Activated T-helper 2 cell treated with anti-CD3 and anti-CD28 coated beads, Interferon-gamma antibody, Interleukin-2, Interleukin-4, amounts not matched to agents 10 μg/mL and 5 μg/mL and 100 μg/mL, durations not matched to agents 14 hours and 24 hours and 36 hours (primary cell): ENCODE measurements around the gene RPTN. TPM values are rescaled to one million over a fixed set of nuclear protein-coding genes. Genes with fewer than 3 reads are reported as not detected.

Source experiments
- DNase-seq: peaks from one replicate; pipeline ENCODE4 v3.0.0; 2021; ENCODE audit warnings: low spot score
- H3K27ac Mint-ChIP-seq: one replicate; pipeline ENCODE4 v1.8.0; 2021; ENCODE audit warnings: mixed read lengths
- H3K27me3 Mint-ChIP-seq: one replicate; pipeline ENCODE4 v1.8.0; 2021; ENCODE audit warnings: low read depth, mixed read lengths
- H3K36me3 Mint-ChIP-seq: one replicate; pipeline ENCODE4 v1.8.0; 2021; ENCODE audit warnings: low read depth, mixed read lengths
- H3K4me1 Mint-ChIP-seq: one replicate; pipeline ENCODE4 v1.8.0; 2021; ENCODE audit warnings: low read depth, mixed read lengths
- H3K4me3 Mint-ChIP-seq: one replicate; pipeline ENCODE4 v1.8.0; 2021; ENCODE audit warnings: low read depth, mild to moderate bottlenecking, moderate library complexity, mixed read lengths
- H3K9me3 Mint-ChIP-seq: one replicate; pipeline ENCODE4 v1.8.0; 2021; ENCODE audit warnings: mixed read lengths
- intact Hi-C: fragments of 100-400 bp; cut with micrococcal nuclease; formaldehyde crosslinking; loops from one replicate; pipeline ENCODE4 v1.15.1; 2023
- total RNA-seq: library from RNA; stranded (reverse); gene quantifications from 2 replicates; pipeline ENCODE4 v1.2.3, GENCODE V29; 2022

Gene RPTN
- total RNA-seq, 1 donor from 2014 or later, result not detected

DNA sequence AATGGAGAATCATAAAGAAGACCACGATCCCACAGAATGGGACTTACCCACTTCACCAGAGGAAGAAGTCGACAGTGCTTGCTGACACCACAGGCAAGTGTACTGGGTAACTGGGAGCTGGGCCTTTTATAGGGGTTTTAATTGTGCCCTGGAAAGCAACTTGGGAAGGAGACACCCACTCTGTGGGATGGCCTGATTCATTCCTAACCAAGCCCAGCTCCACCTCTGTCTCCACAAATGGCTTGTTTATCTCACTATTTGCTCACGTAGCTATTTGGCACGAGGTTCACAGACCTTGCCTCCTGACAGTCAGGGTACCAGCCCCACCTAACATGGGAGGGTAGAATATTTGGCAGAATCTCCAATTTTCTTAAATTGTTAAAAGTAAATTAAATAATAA is 43.7 kb downstream of the RPTN start, which contains the start of gene TCHH:
TCHH (minus strand) TSS at position 101 of the 400 bp plus-strand sequence. CDS start 1,364 bp downstream, outside the sequence.
- Mint-ChIP-seq H3K4me1 (no peaks in the 10 kb centered on the region), H3K4me3 (no peak within 1 kb of the TSS), H3K27ac (no peak within 1 kb of the TSS), H3K9me3 (no peaks in the 10 kb centered on the region), H3K27me3 (peaks cover 39% of the 10 kb centered on the region), H3K36me3 (no peaks in the 10 kb centered on the region)
- intact Hi-C loops, result no loop called here
- no peak for DNase-seq

DNA sequence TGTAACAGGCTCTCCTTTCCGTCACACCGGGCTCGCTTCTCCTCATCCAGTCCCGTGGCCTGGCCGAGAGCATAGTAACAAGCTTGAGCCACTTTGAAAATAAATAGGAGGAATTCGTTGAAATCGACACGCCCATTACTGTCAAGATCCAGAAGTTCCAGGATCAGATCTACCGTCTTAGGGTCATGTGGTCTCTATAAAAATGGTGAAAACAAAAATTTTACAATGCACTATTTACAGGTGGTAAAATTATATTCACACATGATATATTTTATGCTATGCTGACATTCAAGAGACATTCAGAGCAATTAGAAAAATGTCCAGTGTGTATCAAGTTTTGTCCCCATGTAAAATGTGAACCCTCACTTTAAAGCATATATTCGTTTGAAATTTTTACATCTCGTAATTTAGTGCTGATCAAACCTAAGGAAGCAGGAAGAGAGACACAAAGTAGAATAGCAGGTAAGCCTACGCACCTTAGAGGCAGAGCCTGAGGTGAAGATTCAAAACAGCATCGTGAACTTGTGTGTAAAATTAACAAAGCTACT is 46.1 kb downstream of the RPTN start:
- Mint-ChIP-seq H3K27me3 (peaks cover 19% of the 10 kb centered on the region), H3K36me3 (no peaks in the 10 kb centered on the region), H3K4me1 (no peaks in the 10 kb centered on the region), H3K4me3 (no peak overlapping the region), H3K27ac (no peak overlapping the region), H3K9me3 (no peaks in the 10 kb centered on the region)
- DNase-seq, result no peak
- intact Hi-C loops, result loop anchor here (5.0 kb wide), 1 partner anchor 61 kb away; no protein-coding TSS in a partner anchor

DNA sequence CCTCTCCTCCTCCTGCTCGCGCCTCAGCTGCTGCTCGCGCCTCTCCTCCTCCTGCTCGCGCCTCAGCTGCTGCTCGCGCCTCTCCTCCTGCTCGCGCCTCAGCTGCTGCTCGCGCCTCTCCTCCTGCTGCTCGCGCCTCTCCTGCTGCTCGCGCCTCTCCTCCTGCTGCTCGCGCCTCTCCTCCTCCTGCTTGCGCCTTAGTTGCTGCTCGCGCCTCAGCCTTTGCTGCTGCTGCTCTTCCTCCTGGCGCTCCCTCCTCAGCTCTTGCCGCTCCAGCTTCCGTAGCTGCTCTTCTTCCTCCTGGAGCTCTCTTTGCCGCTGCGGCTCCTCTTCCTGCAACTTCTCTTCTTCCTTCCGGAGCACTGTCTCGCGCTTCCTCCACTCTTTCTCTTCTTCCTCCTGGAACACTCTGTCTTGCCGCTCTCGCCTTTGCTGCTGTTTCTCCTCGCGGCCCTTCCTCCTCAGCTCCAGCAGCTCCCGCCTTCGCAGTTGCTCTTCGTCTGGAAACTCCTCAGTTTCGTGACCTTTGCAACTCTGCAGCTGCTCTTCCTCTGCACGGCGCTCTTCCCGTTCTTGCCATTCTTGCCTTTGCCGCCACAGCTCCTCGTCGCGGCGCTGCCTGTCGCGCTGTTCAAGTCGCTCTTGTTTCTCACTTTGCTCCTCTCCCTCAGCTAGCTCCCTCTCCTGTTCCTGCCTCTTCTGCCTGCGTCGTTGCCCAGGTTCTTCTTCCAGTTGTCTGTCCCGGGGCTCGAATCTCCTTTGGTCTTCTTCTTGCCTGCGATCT is 46.7 kb downstream of the RPTN start:
- no peaks in the 10 kb centered on the region for H3K9me3 Mint-ChIP-seq
- peaks cover 16% of the 10 kb centered on the region for H3K27me3 Mint-ChIP-seq
- H3K27ac Mint-ChIP-seq, result no peak overlapping the region
- peaks cover 2% of the 10 kb centered on the region for H3K36me3 Mint-ChIP-seq
- peaks cover 2% of the 10 kb centered on the region for H3K4me1 Mint-ChIP-seq
- intact Hi-C loops, result loop anchor here (5.0 kb wide), 1 partner anchor 60 kb away; no protein-coding TSS in a partner anchor
- DNase-seq, result peak; percentile 9
- H3K4me3 Mint-ChIP-seq, result no peak overlapping the region

- Mint-ChIP-seq H3K4me1 (peaks cover 2% of the 10 kb centered on the region), H3K4me3 (no peak overlapping the region), H3K27ac (no peak overlapping the region), H3K36me3 (peaks cover 3% of the 10 kb centered on the region), H3K9me3 (no peaks in the 10 kb centered on the region), H3K27me3 (peaks cover 8% of the 10 kb centered on the region)
- peak; percentile 31 for DNase-seq
- intact Hi-C loops, result loop anchor here (2.0 to 5.0 kb wide), 2 partner anchors 59 to 77 kb away; no protein-coding TSS in a partner anchor
Observed at GRCh38 chr1:152111515-152111968, 47.5 kb downstream of the RPTN start.

GRCh38 chr1:152110860-152111514 is 48.0 kb downstream of the RPTN start:
- Mint-ChIP-seq H3K4me1 (peaks cover 2% of the 10 kb centered on the region), H3K27me3 (peaks cover 3% of the 10 kb centered on the region)

GRCh38 chr1:152110365-152110859 is 48.6 kb downstream of the RPTN start:
- peaks cover 2% of the 10 kb centered on the region for H3K4me1 Mint-ChIP-seq
- no peaks in the 10 kb centered on the region for H3K9me3 Mint-ChIP-seq
- H3K36me3 Mint-ChIP-seq, result peaks cover 3% of the 10 kb centered on the region
- DNase-seq, result peak; percentile 12
- intact Hi-C loops, result loop anchor here (2.0 to 5.0 kb wide), 2 partner anchors 58 to 78 kb away; no protein-coding TSS in a partner anchor
- no peak overlapping the region for H3K27ac Mint-ChIP-seq
- peaks cover 1% of the 10 kb centered on the region for H3K27me3 Mint-ChIP-seq
- no peak overlapping the region for H3K4me3 Mint-ChIP-seq

More at GRCh38 chr1:152110860-152111514, 48.0 kb downstream of the RPTN start:
- Mint-ChIP-seq H3K4me3 (no peak overlapping the region), H3K9me3 (no peaks in the 10 kb centered on the region), H3K27ac (no peak overlapping the region), H3K36me3 (peaks cover 3% of the 10 kb centered on the region)
- intact Hi-C loops, result loop anchor here (2.0 to 5.0 kb wide), 2 partner anchors 59 to 78 kb away; no protein-coding TSS in a partner anchor
- DNase-seq, result peak; percentile 29

- intact Hi-C loops, result loop anchor here (2.0 to 5.0 kb wide), 2 partner anchors 58 to 79 kb away; no protein-coding TSS in a partner anchor
- no peaks in the 10 kb centered on the region for H3K9me3 Mint-ChIP-seq
- H3K4me3 Mint-ChIP-seq, result no peak overlapping the region
- DNase-seq, result no peak
- peaks cover 3% of the 10 kb centered on the region for H3K36me3 Mint-ChIP-seq
- no peak overlapping the region for H3K27ac Mint-ChIP-seq
- H3K4me1 Mint-ChIP-seq, result peaks cover 2% of the 10 kb centered on the region
- H3K27me3 Mint-ChIP-seq, result peaks cover 4% of the 10 kb centered on the region
Observed at GRCh38 chr1:152109998-152110294, 49.1 kb downstream of the RPTN start.

DNA sequence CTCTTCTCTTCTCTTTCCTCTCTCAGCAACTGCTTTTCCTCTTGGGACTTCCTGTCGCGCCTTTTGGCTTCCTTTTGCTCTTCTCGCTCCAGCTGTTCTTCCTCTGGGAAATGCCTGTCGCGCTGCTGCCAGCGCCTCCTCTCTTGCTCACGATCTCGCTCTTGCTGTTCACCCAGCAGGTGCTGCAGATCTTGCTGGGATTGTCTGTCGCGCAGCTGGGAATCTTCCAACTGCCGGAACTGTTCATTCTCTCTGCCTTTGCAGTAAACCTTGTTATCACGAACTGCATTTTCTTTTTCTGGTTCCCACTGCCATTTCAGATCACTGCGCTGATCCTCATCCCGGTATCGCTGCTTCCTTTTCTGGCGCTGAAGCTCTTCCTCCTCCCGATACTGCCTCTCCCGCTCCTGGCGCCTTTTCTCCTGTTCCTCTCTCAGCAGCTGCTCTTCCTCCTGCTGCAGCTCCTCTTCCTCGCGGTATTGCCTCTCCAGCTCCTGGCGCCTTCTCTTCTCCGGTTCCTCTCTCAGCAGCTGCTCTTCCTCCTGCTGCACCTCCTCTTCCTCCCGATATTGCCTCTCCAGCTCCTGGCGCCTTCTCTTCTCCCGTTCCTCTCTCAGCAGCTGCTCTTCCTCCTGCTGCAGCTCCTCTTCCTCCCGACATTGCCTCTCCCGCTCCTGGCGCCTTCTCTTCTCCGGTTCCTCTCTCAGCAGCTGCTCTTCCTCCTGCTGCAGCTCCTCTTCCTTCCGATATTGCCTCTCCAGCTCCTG is 49.6 kb downstream of the RPTN start:
- Mint-ChIP-seq H3K27ac (no peak overlapping the region), H3K4me1 (peaks cover 2% of the 10 kb centered on the region), H3K9me3 (no peaks in the 10 kb centered on the region), H3K27me3 (peaks cover 9% of the 10 kb centered on the region), H3K4me3 (no peak overlapping the region), H3K36me3 (peaks cover 3% of the 10 kb centered on the region)
- intact Hi-C loops, result no loop called here
- no peak for DNase-seq

GRCh38 chr1:152108882-152109222 is 50.2 kb downstream of the RPTN start:
- no peak overlapping the region for H3K27ac Mint-ChIP-seq

GRCh38 chr1:152107984-152108881 is 50.8 kb downstream of the RPTN start:
- Mint-ChIP-seq H3K36me3 (peaks cover 3% of the 10 kb centered on the region), H3K27me3 (peaks cover 17% of the 10 kb centered on the region), H3K9me3 (no peaks in the 10 kb centered on the region), H3K27ac (peak overlapping the region; percentile 8), H3K4me3 (no peak overlapping the region), H3K4me1 (peaks cover 2% of the 10 kb centered on the region)
- intact Hi-C loops, result no loop called here
- no peak for DNase-seq

More at GRCh38 chr1:152108882-152109222, 50.2 kb downstream of the RPTN start:
- intact Hi-C loops, result no loop called here
- DNase-seq, result no peak
- H3K36me3 Mint-ChIP-seq, result peaks cover 3% of the 10 kb centered on the region
- no peak overlapping the region for H3K4me3 Mint-ChIP-seq
- peaks cover 10% of the 10 kb centered on the region for H3K27me3 Mint-ChIP-seq
- peaks cover 2% of the 10 kb centered on the region for H3K4me1 Mint-ChIP-seq
- no peaks in the 10 kb centered on the region for H3K9me3 Mint-ChIP-seq

DNA sequence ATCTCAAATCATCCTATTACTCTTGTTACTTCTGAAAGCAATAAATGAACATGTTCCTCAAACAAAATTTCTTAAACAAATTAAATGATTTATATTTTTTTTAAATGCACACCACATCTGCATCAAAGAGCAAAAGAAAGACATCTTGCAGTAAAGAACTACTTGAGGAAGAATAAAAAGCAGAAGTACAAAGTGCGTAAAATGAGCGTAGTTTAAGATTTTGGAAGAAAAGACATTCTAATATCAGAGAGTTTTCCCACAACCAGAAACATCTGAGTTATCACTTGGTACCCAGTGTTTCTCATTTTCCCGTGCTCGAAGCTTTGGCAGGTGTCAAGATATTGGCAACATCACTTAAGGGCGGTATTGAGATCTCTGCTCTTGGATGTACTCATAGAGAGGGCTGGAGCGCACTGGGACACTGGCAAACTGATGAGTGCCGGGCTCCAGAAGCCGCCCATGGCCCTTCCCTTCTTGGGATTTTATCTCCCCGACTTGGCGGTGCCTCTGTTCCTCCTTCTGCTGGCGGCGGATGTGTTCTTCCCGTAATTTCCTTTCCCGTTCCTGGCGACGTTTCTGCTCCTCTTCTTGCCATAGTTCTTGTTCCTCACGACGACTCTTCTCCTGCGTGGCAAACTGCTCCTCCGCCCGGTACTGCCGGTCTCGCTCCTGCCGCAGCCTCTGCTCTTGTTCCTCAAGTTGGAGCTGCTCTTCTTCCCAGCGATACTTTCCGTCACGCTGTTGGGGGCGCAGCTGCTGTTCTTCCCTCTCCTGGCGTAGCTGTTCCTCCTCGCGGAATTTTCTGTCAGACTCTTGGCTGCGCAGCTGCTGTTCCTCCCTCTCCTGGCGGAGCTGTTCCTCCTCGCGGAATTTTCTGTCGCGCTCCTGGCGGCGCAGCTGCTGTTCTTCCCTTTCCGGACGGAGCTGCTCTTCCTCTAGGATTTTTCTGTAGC is 51.7 kb downstream of the RPTN start:
- Mint-ChIP-seq H3K36me3 (peaks cover 3% of the 10 kb centered on the region), H3K9me3 (no peaks in the 10 kb centered on the region), H3K4me1 (peaks cover 2% of the 10 kb centered on the region), H3K27me3 (peaks cover 23% of the 10 kb centered on the region), H3K4me3 (no peak overlapping the region), H3K27ac (no peak overlapping the region)
- intact Hi-C loops, result no loop called here
- no peak for DNase-seq
